HepG2 (cell line): ENCODE measurements around the gene ZNF777. TPM values are rescaled to one million over a fixed set of nuclear protein-coding genes. Genes with fewer than 3 reads are reported as not detected.

ENCODE experiments used
- ATAC-seq: fragments of 200-7000 bp; cut with Tn5 transposase; 3 replicates; pipeline ENCODE4 v1.9.1; 2020; ENCODE audit warnings: mild to moderate bottlenecking, moderate library complexity
- BruUV-seq: library from RNA; stranded (reverse); fragments of 400-500 nt; replicated peaks from 2 replicates; lab custom pipeline; 2021; lab: Mats Ljungman, UMichigan
- CTCF ChIA-PET: fragments of 300-600 bp; formaldehyde crosslinking; extraction: SDS; loops from one replicate; lab custom pipeline; 2021; ENCODE audit warnings: low total read pairs, inconsistent platforms, low intra/inter-chr PET ratio; lab: Yijun Ruan, JAX
- POLR2A ChIA-PET: fragments of 350-600 bp; sonication (Branson Sonifier 250); formaldehyde crosslinking; loops from one replicate; lab custom pipeline; 2020; ENCODE audit warnings: antibody characterized with exemption, inconsistent platforms; lab: Yijun Ruan, JAX
- DNase-seq: peaks from one replicate; pipeline ENCODE4 v3.0.0-alpha.2; 2015; ENCODE audit warnings: low spot score
- FAIRE-seq: peaks from 3 replicates; lab custom pipeline; 2011; peaks lifted over from hg19 to GRCh38; lab: Jason Lieb, UNC
- H2AFZ ChIP-seq: one replicate; pipeline ENCODE4 v1.6.1; 2011; ENCODE audit warnings: low read length, inconsistent platforms
- H3K27ac ChIP-seq: fragments of 300-600 bp; 3 replicates; pipeline ENCODE4 v1.8.0; 2011; ENCODE audit warnings: mixed run types, mild to moderate bottlenecking, mixed read lengths, low read length, inconsistent platforms; ENCODE audit not compliant: insufficient read depth; ENCODE audit errors: extremely low read length
- H3K27me3 ChIP-seq, 2 experiments: fragments of 200-600 bp in 1 of 2; 2 replicates in 1 of 2; 3 replicates in 1 of 2; pipeline versions ENCODE4 v1.6.0 to v1.8.0; 2011; ENCODE audit warnings: low read length in 2 of 2, mild to moderate bottlenecking in 2 of 2, moderate library complexity in 2 of 2, inconsistent platforms in 1 of 2; ENCODE audit not compliant: insufficient read depth in 2 of 2, control insufficient read depth in 1 of 2
- H3K36me3 ChIP-seq, 2 experiments: fragments of 200-600 bp in 1 of 2; replicated peaks in 1 of 2; 2 replicates in 1 of 2; 3 replicates in 1 of 2; pipeline versions ENCODE4 v1.5.1 to v1.8.0; 2011; ENCODE audit warnings: low read length in 2 of 2, inconsistent platforms in 1 of 2; ENCODE audit not compliant: insufficient read depth in 2 of 2, control insufficient read depth in 1 of 2
- H3K4me1 ChIP-seq: 2 replicates; pipeline ENCODE4 v1.5.1; 2012; ENCODE audit warnings: low read length, inconsistent platforms; ENCODE audit not compliant: insufficient read depth
- H3K4me2 ChIP-seq: 2 replicates; pipeline ENCODE4 v1.6.0; 2011; ENCODE audit warnings: low read depth, low read length, inconsistent platforms
- H3K4me3 ChIP-seq, 3 experiments: fragments of 200-600 bp in 1 of 3; sonication (generic), shearing (Covaris generic) in 1 of 3; replicated peaks in 1 of 3; 2 replicates each; pipeline ENCODE4 v1.5.1; 2011 to 2016; ENCODE audit warnings: low read length in 3 of 3, inconsistent platforms in 2 of 3, low read depth in 2 of 3, mild to moderate bottlenecking in 2 of 3, control low read depth in 1 of 3, mixed read lengths in 1 of 3; ENCODE audit not compliant: insufficient read depth in 1 of 3
- H3K79me2 ChIP-seq: one replicate; pipeline ENCODE4 v1.6.1; 2011; ENCODE audit warnings: low read length, inconsistent platforms; ENCODE audit not compliant: insufficient read depth
- H3K9ac ChIP-seq: 2 replicates; pipeline ENCODE4 v1.6.0; 2011; ENCODE audit warnings: mild to moderate bottlenecking, low read depth, low read length, inconsistent platforms; ENCODE audit not compliant: insufficient read depth
- H3K9me3 ChIP-seq: 2 replicates; pipeline ENCODE4 v1.5.1; 2012; ENCODE audit warnings: mild to moderate bottlenecking, low read length
- H4K20me1 ChIP-seq: 2 replicates; pipeline ENCODE4 v1.6.0; 2011; ENCODE audit warnings: inconsistent platforms, mild to moderate bottlenecking, low read length, moderate library complexity; ENCODE audit not compliant: insufficient read depth
- ARID4A ChIP-seq: sonication (generic); formaldehyde crosslinking; IDR thresholded peaks from 2 replicates; pipeline ENCODE4 v1.5.0; 2020; ENCODE audit warnings: mild to moderate bottlenecking, missing genetic modification reagents, borderline replicate concordance
- ASH2L ChIP-seq: fragments of 300-600, 200-600 bp; sonication (generic); IDR thresholded peaks from 2 replicates; pipeline ENCODE4 v1.7.0; 2017; ENCODE audit warnings: low read depth, mild to moderate bottlenecking, moderate library complexity, mixed read lengths, low read length; ENCODE audit not compliant: insufficient read length
- BATF2 ChIP-seq: sonication (generic); formaldehyde crosslinking; IDR thresholded peaks from 2 replicates; pipeline ENCODE4 v1.8.0; 2022; ENCODE audit warnings: mild to moderate bottlenecking, missing genetic modification reagents, moderate library complexity
- CBX1 ChIP-seq: IDR thresholded peaks from one replicate; pipeline ENCODE4 v1.6.1; 2016; ENCODE audit warnings: antibody characterized with exemption, low read depth
- KLF12 ChIP-seq: sonication (generic); formaldehyde crosslinking; IDR thresholded peaks from 2 replicates; pipeline ENCODE4 v1.4.0; 2020; ENCODE audit warnings: missing genetic modification reagents, borderline replicate concordance
- NCOA1 ChIP-seq: sonication (generic); formaldehyde crosslinking; IDR thresholded peaks from 2 replicates; pipeline ENCODE4 v1.9.0; 2021; ENCODE audit warnings: missing genetic modification reagents
- RAD51 ChIP-seq: fragments of 450-650 bp; IDR thresholded peaks from 2 replicates; pipeline ENCODE4 v1.6.1; 2016; ENCODE audit warnings: borderline replicate concordance
- RFXAP ChIP-seq: sonication (generic); formaldehyde crosslinking; IDR thresholded peaks from 2 replicates; pipeline ENCODE4 v1.4.0; 2020; ENCODE audit warnings: missing genetic modification reagents, borderline replicate concordance
- TAF15 ChIP-seq: fragments of 200-400 bp; formaldehyde crosslinking; IDR thresholded peaks from one replicate; pipeline ENCODE4 v1.6.1; 2018; ENCODE audit warnings: mild to moderate bottlenecking, low read depth, low read length; ENCODE audit not compliant: poor library complexity, severe bottlenecking
- ZFP90 ChIP-seq: sonication (generic); formaldehyde crosslinking; IDR thresholded peaks from 2 replicates; pipeline ENCODE4 v1.8.0; 2022; ENCODE audit warnings: missing genetic modification reagents, mild to moderate bottlenecking, inconsistent platforms, borderline replicate concordance
- ZKSCAN1 ChIP-seq: fragments of 150-350 bp; IDR thresholded peaks from 2 replicates; pipeline ENCODE4 v1.6.1; 2014; ENCODE audit warnings: low read length
- ZKSCAN5 ChIP-seq: sonication (generic); formaldehyde crosslinking; IDR thresholded peaks from 2 replicates; pipeline ENCODE4 v1.5.1; 2020; ENCODE audit warnings: mild to moderate bottlenecking, missing genetic modification reagents
- ZNF556 ChIP-seq: sonication (generic); formaldehyde crosslinking; IDR thresholded peaks from 2 replicates; pipeline ENCODE4 v1.4.0; 2020; ENCODE audit warnings: mild to moderate bottlenecking, missing genetic modification reagents, borderline replicate concordance
- ZNF564 ChIP-seq: sonication (generic); formaldehyde crosslinking; IDR thresholded peaks from 2 replicates; pipeline ENCODE4 v1.8.1; 2023; ENCODE audit warnings: mild to moderate bottlenecking, missing genetic modification reagents
- ZNF614 ChIP-seq: IDR thresholded peaks from 2 replicates; pipeline ENCODE4 v1.6.1; 2018; ENCODE audit warnings: missing biosample characterization, missing genetic modification reagents, inconsistent platforms, borderline replicate concordance
- ZSCAN9 ChIP-seq: IDR thresholded peaks from 2 replicates; pipeline ENCODE4 v1.6.1; 2016; ENCODE audit warnings: borderline replicate concordance
- WGBS: methylation state at CpG from one replicate; pipeline ENCODE4 v1.1.6; 2017; ENCODE audit warnings: low lambda C conversion rate; 5-methylcytosine and 5-hydroxymethylcytosine counted together
- in situ Hi-C: cut with HindIII; loops from 2 replicates; pipeline ENCODE4 v1.10.0; 2017; ENCODE audit warnings: low pct_unique_long_range_greater_than_20kb; ENCODE audit not compliant: extremely low pct_ligation_motif_present
- intact Hi-C: fragments of 100-400 bp; cut with micrococcal nuclease; formaldehyde crosslinking; loops from one replicate; pipeline ENCODE4 v1.10.0; 2022; ENCODE audit not compliant: unreplicated experiment
- polyA plus RNA-seq, 8 experiments: library from polyadenylated mRNA; depleted of rRNA in 3 of 8; stranded (reverse) in 7 of 8; unstranded in 1 of 8; fragments of >200 nt; fragmentation: Illumina TruSeq in 4 of 8; extraction: Trizol in 4 of 8; gene quantifications; 2 replicates each; pipeline versions ENCODE4 v1.2.1 to v1.2.3, GENCODE V29; 2011 to 2016; ENCODE audit warnings: low read depth in 4 of 8, missing spikeins in 1 of 8, mixed read lengths in 1 of 8; ENCODE audit not compliant: insufficient read depth in 1 of 8
- total RNA-seq, 5 experiments: library from RNA; depleted of rRNA; stranded (reverse); fragments of >200 nt; fragmentation: Illumina TruSeq; extraction: Trizol; gene quantifications; 2 replicates each; pipeline ENCODE4 v1.2.3, GENCODE V29; 2016; ENCODE audit warnings: low read depth in 1 of 5
- TF ChIP-seq, protein P1 (sequence below): sonication (generic); formaldehyde crosslinking; IDR thresholded peaks from 2 replicates; pipeline ENCODE4 v1.8.1; 2023; ENCODE audit warnings: mild to moderate bottlenecking, missing genetic modification reagents

ZNF777 gene
- total and polyA plus RNA-seq, 2 of the 13 experiments (the other 11 are each of a cell fraction or from before 2014, with no cell fraction given), result 3.8 to 6.0 TPM

GRCh38 chr7:149414171-149414570 lies 46.7 kb downstream of the ZNF777 start:
- H4K20me1 ChIP-seq, result no peaks in the 10 kb centered on the region
- FAIRE-seq (no peak), ATAC-seq (no peak)
- no peak overlapping the region for H3K9ac ChIP-seq
- H3K36me3 ChIP-seq, result no peaks in the 10 kb centered on the region
- in situ Hi-C loops, result no loop called here
- H3K27me3 ChIP-seq, result peaks cover 0 to 5% of the 10 kb centered on the region in 2 experiments; a peak in 2 of 5 replicates
- whole genome bisulfite sequencing, result 57% methylated on average over 5 of the region's 5 CpGs
- intact Hi-C loops, result no loop called here
- H3K9me3 ChIP-seq, result no peaks in the 10 kb centered on the region
- H3K79me2 ChIP-seq, result no peaks in the 10 kb centered on the region
- no peak overlapping the region for H3K4me3 ChIP-seq
- H3K4me1 ChIP-seq, result peaks cover 28% of the 10 kb centered on the region; the same call in 1 of the 2 replicates
- TF ChIP-seq ARID4A (no peak), ZKSCAN1 (no peak), ZNF564 (CRISPR knock-in tag) (no peak), ZNF614 (CRISPR knock-in tag) (no peak), ZSCAN9 (CRISPR knock-in tag) (no peak), TAF15 (no peak), RAD51 (no peak), KLF12 (CRISPR knock-in tag) (no peak), NCOA1 (no peak), ZFP90 (CRISPR knock-in tag) (no peak), RFXAP (CRISPR knock-in tag) (no peak), CBX1 (no peak), BATF2 (CRISPR knock-in tag) (no peak), ZKSCAN5 (CRISPR knock-in tag) (no peak), ZNF556 (CRISPR knock-in tag) (no peak), ASH2L (no peak)
- TF ChIP-seq, protein P1, sequence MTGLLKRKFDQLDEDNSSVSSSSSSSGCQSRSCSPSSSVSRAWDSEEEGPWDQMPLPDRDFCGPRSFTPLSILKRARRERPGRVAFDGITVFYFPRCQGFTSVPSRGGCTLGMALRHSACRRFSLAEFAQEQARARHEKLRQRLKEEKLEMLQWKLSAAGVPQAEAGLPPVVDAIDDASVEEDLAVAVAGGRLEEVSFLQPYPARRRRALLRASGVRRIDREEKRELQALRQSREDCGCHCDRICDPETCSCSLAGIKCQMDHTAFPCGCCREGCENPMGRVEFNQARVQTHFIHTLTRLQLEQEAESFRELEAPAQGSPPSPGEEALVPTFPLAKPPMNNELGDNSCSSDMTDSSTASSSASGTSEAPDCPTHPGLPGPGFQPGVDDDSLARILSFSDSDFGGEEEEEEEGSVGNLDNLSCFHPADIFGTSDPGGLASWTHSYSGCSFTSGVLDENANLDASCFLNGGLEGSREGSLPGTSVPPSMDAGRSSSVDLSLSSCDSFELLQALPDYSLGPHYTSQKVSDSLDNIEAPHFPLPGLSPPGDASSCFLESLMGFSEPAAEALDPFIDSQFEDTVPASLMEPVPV (CRISPR knock-in tag), result no peak
- TF ChIP-seq, all 625 proteins: peak for 0
- no TSS peak for BruUV-seq
- no peak for DNase-seq
- Histone ChIP-seq H2AFZ (no peak overlapping the region), H3K4me2 (no peak overlapping the region), H3K27ac (no peak overlapping the region)
- POLR2A ChIA-PET, result no interaction called here
- CTCF ChIA-PET, result no interaction called here
